GM21529 (cell line): ENCODE data around the gene TEDDM1.
"Not testable (repeated sequence)": the region's sequence is repeated elsewhere in the genome, so short reads cannot be mapped to it uniquely, and the experiment has no call there.

ENCODE experiments used
- ATAC-seq: cut with Tn5 transposase; IDR thresholded peaks from one replicate; pipeline ENCODE4 v1.9.1; 2021; ENCODE audit not compliant: unreplicated experiment

The TEDDM1 gene

GRCh38 chr1:182381962-182382819 is 18.3 kb downstream of the TEDDM1 start:
- no peak for ATAC-seq

GRCh38 chr1:182380199-182380598 is 20.3 kb downstream of the TEDDM1 start:
- no peak for ATAC-seq

GRCh38 chr1:182379781-182380180 is 20.7 kb downstream of the TEDDM1 start:
- ATAC-seq = not testable (repeated sequence)

GRCh38 chr1:182376936-182377574 is 23.4 kb downstream of the TEDDM1 start:
- no peak for ATAC-seq

- ATAC-seq = no peak
These were observed 26.2 kb downstream of the TEDDM1 start for GRCh38 chr1:182374101-182374834.

- no peak for ATAC-seq
These were observed 29.9 kb downstream of the TEDDM1 start for GRCh38 chr1:182370532-182370931.

- ATAC-seq = no peak
These were observed 31.6 kb downstream of the TEDDM1 start for GRCh38 chr1:182368903-182369302.

- no peak for ATAC-seq
These were observed 32.1 kb downstream of the TEDDM1 start for GRCh38 chr1:182368358-182368757.

GRCh38 chr1:182367926-182368325 is 32.5 kb downstream of the TEDDM1 start:
- no peak for ATAC-seq

- ATAC-seq = no peak
These were observed 33.9 kb downstream of the TEDDM1 start for GRCh38 chr1:182366596-182366995.

GRCh38 chr1:182359645-182360044 is 40.8 kb downstream of the TEDDM1 start:
- no peak for ATAC-seq

- no peak for ATAC-seq
These were observed 42.6 kb downstream of the TEDDM1 start for GRCh38 chr1:182357913-182358312.

- ATAC-seq = no peak
These were observed 43.3 kb downstream of the TEDDM1 start for GRCh38 chr1:182357171-182357570.

GRCh38 chr1:182355723-182356098 is 44.8 kb downstream of the TEDDM1 start:
- ATAC-seq = no peak

GRCh38 chr1:182351790-182352364 is 48.6 kb downstream of the TEDDM1 start:
- ATAC-seq = no peak

GRCh38 chr1:182350839-182351238 is 49.6 kb downstream of the TEDDM1 start:
- no peak for ATAC-seq

GRCh38 chr1:182348961-182349747 is 51.3 kb downstream of the TEDDM1 start:
- no peak for ATAC-seq
